GM12872 (cell line): ENCODE measurements around the gene AP1M1.

Source experiments
- TF ChIP-seq, protein P1 (sequence below): IDR thresholded peaks from 3 replicates; pipeline ENCODE4 v1.5.1; 2011; ENCODE audit warnings: low read depth, mild to moderate bottlenecking, low read length, moderate library complexity; ENCODE audit not compliant: insufficient read depth

The AP1M1 gene

GRCh38 chr19:16223746-16224145 is 26.0 kb downstream of the AP1M1 start:
- TF ChIP-seq, protein P1, sequence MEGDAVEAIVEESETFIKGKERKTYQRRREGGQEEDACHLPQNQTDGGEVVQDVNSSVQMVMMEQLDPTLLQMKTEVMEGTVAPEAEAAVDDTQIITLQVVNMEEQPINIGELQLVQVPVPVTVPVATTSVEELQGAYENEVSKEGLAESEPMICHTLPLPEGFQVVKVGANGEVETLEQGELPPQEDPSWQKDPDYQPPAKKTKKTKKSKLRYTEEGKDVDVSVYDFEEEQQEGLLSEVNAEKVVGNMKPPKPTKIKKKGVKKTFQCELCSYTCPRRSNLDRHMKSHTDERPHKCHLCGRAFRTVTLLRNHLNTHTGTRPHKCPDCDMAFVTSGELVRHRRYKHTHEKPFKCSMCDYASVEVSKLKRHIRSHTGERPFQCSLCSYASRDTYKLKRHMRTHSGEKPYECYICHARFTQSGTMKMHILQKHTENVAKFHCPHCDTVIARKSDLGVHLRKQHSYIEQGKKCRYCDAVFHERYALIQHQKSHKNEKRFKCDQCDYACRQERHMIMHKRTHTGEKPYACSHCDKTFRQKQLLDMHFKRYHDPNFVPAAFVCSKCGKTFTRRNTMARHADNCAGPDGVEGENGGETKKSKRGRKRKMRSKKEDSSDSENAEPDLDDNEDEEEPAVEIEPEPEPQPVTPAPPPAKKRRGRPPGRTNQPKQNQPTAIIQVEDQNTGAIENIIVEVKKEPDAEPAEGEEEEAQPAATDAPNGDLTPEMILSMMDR, result no peak

GRCh38 chr19:16224293-16225045 is 26.8 kb downstream of the AP1M1 start:
- TF ChIP-seq, protein P1, result no peak

DNA sequence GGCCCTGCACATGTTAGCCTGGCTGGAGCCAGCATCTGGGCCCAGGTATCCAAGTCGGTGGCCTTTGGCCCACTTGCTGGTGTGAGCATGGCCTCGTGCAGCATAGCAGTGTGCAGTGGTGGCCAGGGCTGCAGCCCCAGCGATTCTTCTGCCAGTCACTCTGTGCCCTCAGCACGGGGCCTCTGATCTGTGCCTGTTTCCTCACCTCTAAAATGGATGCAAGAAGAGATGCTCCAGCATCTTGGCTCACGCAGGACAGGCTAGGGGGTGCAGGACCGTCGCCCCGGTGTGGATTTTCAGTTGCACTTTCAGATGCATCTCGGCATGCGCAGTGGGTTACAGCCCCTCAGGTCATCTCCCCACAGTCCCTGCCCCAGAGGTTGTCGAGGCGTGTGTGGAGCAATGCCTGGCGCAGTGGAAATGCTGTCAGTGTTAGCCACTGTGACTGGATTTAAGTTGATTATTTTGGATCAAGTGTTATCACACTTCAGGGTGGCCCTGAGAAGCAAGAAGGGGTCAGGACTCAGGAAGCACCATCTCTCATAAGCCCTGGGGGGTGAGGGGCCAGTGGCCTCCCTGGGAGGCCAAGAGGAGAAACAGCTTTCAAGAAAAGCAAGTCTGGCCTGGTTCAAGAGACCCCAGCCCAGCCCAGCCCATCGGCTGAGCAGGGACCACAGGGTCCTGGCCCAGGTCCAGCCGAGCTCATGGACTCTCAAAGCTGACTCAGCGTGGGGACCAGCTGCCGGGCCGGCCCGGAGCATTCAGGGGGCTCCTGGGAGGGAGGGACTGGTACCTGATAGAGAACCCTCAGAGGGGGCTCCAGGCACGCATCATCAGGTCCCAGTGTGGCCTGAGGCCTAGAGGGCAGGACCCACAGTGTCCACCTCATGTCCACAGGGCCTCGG is 27.8 kb downstream of the AP1M1 start:
- TF ChIP-seq, protein P1, result no peak

DNA sequence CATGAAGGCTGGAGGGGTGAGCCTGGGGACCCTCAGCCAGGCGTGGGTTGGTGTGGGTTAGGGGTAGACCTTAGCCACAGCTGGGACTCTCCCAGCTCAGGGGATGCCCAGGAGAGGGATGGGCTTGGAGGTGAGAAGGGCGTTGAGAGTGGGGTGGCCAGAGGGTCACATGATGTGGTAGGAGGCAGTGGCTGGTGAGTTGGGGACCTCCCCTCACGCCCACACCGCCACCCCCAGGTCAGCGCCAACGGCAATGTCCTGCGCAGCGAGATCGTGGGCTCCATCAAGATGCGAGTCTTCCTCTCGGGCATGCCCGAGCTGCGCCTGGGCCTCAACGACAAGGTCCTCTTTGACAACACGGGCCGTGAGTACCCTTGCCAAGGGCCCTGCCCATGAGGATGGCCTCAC is 28.5 kb downstream of the AP1M1 start:
- TF ChIP-seq, protein P1, result no peak

- TF ChIP-seq, protein P1, result no peak
These were observed 29.4 kb downstream of the AP1M1 start for GRCh38 chr19:16226878-16227836.

DNA sequence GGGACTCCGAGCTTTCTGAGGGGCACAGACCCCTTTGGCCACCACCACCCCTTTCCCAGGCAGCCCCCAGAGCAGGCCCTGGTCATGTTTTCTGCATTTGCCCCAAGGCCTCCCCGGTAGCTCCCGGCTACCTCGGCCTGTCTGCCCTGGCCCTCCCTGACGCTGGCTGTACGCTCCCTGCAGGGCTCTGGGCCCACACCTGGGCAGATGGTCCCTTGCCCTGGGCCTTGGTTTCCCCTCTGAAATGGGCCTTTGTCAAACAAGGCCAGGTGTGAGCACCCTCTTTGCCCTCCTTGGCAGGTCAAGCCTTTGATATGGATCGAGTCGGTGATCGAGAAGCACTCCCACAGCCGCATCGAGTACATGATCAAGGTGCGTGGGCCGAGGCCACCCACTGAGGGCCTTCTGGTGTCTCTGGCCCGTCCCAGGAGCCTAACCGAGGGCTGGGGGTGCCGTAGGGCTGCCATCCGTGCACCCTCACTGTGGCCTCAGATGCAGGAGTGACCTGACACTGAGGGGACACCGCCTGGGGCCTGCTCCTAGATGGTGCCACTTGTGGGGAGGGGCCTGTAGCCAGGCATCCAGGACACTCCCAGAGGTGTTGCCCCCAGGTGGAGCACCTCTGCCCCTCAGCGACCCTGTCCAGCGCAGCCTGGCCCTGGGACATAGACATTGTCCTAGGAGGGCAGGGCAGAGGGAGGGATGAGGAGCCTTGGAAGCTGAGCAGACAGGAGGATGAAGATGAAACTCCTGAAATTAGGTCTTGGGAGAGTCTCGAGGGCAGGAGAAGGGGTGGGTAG is 30.3 kb downstream of the AP1M1 start:
- TF ChIP-seq, protein P1, result no peak
